GM15510 (cell line): ENCODE data around the gene ROR2.

Experiments
- POLR2A ChIP-seq: IDR thresholded peaks from 3 replicates; pipeline ENCODE4 v1.6.1; 2011; ENCODE audit warnings: borderline replicate concordance; ENCODE audit not compliant: insufficient read length; ENCODE audit errors: extremely low read depth

Gene ROR2

GRCh38 chr9:91820949-91821880, 128.8 kb downstream of the ROR2 start:
- TF ChIP-seq POLR2A, result no peak

- TF ChIP-seq POLR2A, result no peak
Measured at GRCh38 chr9:91820126-91820750, 129.8 kb downstream of the ROR2 start.

- no peak for TF ChIP-seq POLR2A
Measured at GRCh38 chr9:91818647-91819403, 131.2 kb downstream of the ROR2 start.

- no peak for TF ChIP-seq POLR2A
Measured at GRCh38 chr9:91818225-91818585, 131.8 kb downstream of the ROR2 start.

GRCh38 chr9:91817493-91818224, 132.4 kb downstream of the ROR2 start:
- no peak for TF ChIP-seq POLR2A

- no peak for TF ChIP-seq POLR2A
Measured at GRCh38 chr9:91817106-91817492, 132.9 kb downstream of the ROR2 start.

- no peak for TF ChIP-seq POLR2A
Measured at GRCh38 chr9:91816356-91816755, 133.7 kb downstream of the ROR2 start.

- no peak for TF ChIP-seq POLR2A
Measured at GRCh38 chr9:91815896-91816295, 134.1 kb downstream of the ROR2 start.

- TF ChIP-seq POLR2A, result no peak
Measured at GRCh38 chr9:91814753-91815152, 135.3 kb downstream of the ROR2 start.

GRCh38 chr9:91814201-91814600, 135.8 kb downstream of the ROR2 start:
- TF ChIP-seq POLR2A, result no peak

GRCh38 chr9:91813176-91813795, 136.7 kb downstream of the ROR2 start:
- TF ChIP-seq POLR2A, result no peak

- TF ChIP-seq POLR2A, result no peak
Measured at GRCh38 chr9:91812191-91812590, 137.8 kb downstream of the ROR2 start.

GRCh38 chr9:91811024-91811909, 138.8 kb downstream of the ROR2 start:
- no peak for TF ChIP-seq POLR2A
